Measurements from ENCODE around the gene UBN1. TPM values are rescaled to one million over a fixed set of nuclear protein-coding genes. Genes with fewer than 3 reads are reported as not detected.

The UBN1 gene
- total and polyA plus RNA-seq, 2 donors (not counting 3 experiments of a cell fraction or from before 2014, with no cell fraction given) = 26.0 to 44.8 TPM

DNA sequence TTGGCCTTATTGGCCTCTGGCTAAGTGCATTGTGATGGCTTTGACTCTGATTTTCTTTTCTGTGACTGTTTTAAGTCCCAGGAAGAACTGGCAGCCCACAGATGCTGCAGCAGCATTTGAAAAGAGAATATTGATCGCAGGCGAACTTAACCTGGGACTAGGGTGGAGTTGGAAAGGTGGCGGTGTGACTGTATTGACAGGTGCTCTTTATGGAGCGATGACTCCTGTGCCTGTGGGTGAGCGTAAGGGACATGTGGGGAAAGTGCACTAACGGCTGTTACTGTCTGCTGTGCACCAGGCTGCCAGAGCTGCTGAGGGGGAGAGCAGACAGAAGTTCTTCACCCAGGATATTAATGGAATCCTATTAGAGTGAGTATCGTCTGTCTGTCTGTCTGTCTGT lies 21.3 kb downstream of the UBN1 start:
- DNase-seq (ENCODE audit: low read depth, low spot score) (no peak), FAIRE-seq (no peak)
- POLR2A ChIA-PET = no interaction called here
- Histone ChIP-seq H3K27me3 (ENCODE audit: control insufficient read depth in 2 of 2, insufficient read depth in 2 of 2, low read length in 2 of 2) (no peaks in the 10 kb centered on the region), H3K9ac (replicated peaks; ENCODE audit: extremely low read depth, insufficient read depth, low read length) (no peak overlapping the region), H3K79me2 (ENCODE audit: control insufficient read depth, insufficient read depth, low read length) (peaks cover 57% of the 10 kb centered on the region), H2AFZ (ENCODE audit: low read depth, low read length) (no peak overlapping the region), H3K4me1 (ENCODE audit: control insufficient read depth, extremely low read depth, insufficient read depth, low read length) (no peaks in the 10 kb centered on the region), H4K20me1 (replicated peaks; ENCODE audit: control insufficient read depth, extremely low read depth, insufficient read depth, low read length) (no peaks in the 10 kb centered on the region), H3K36me3 (ENCODE audit: control insufficient read depth in 2 of 2, extremely low read depth in 1 of 2, insufficient read depth in 2 of 2, low read length in 2 of 2) (peaks cover 12 to 30% of the 10 kb centered on the region in 2 experiments), H3K27ac (ENCODE audit: insufficient read depth, low read depth, low read length) (no peak overlapping the region), H3K4me2 (ENCODE audit: insufficient read depth, low read length) (no peak overlapping the region), H3K4me3 (replicated peaks in 1 of 3; ENCODE audit: insufficient read depth in 1 of 3, low read depth in 1 of 3, low read length in 3 of 3) (no peak overlapping the region), H3K9me1 (replicated peaks; ENCODE audit: control insufficient read depth, extremely low read depth, insufficient read depth, low read length) (no peaks in the 10 kb centered on the region), H3K9me3 (replicated peaks; ENCODE audit: control insufficient read depth, insufficient read depth, low read length) (no peaks in the 10 kb centered on the region)
- TF ChIP-seq POLR2A (IDR thresholded peaks at IDR 0.05; ENCODE audit: low read depth, low read length) = no peak
- TF ChIP-seq EZH2 (IDR thresholded peaks at IDR 0.05; ENCODE audit: borderline replicate concordance, low read depth, low read length, severe bottlenecking) = no peak
- no peak for TF ChIP-seq MYC (IDR thresholded peaks at IDR 0.05; ENCODE audit: low read depth, low read length)
- intact Hi-C loops (cut with micrococcal nuclease) (no loop called here), dilution Hi-C loops (cut with MboI; ENCODE audit: extremely low pct_ligation_motif_present, low sequenced_read_pairs) (no loop called here)
- no TSS peak for BruUV-seq (replicated peaks)
- CTCF ChIA-PET = interaction anchor here (0.6 kb wide), 1 partner anchor 38 kb away, joined by 3 read pairs; no protein-coding TSS in a partner anchor

DNA sequence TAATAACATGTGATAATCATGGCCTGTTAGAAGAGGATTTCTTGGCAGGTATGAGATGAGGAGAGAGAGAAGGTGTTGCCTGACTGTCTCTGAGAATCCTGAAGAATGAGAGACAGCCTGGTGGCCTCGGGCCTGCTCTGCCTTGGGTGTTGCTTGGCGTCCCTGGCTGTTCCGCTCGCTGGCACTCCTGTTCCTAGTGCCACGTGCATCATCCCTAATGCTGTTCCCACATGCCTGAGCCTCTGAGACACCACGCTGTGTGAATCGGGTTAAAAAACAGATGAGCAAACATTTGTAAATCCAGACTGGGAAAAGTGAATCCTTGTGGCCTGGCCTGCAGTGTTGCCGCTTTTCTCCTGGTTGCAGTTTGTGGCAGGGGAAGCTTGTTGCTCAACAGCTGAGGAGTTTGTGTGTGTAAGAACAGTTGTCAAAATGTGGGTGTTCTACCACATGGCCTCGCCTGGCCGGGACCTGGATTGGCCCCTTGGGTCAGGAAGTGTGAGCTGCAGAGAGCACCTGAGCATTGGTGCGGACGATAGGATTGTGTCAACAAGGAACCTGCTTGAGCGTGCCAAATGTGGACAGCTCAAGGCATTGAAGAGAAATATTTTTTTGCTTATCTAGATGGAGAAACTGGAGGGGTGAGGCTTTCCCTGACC lies 22.0 kb downstream of the UBN1 start:
- dilution Hi-C loops (cut with MboI; ENCODE audit: extremely low pct_ligation_motif_present, low sequenced_read_pairs) (no loop called here), intact Hi-C loops (cut with micrococcal nuclease) (no loop called here)
- no peak overlapping the region for H3K4me3 ChIP-seq (replicated peaks in 1 of 3; ENCODE audit: insufficient read depth in 1 of 3, low read depth in 1 of 3, low read length in 3 of 3)
- no peaks in the 10 kb centered on the region for H3K9me1 ChIP-seq (replicated peaks; ENCODE audit: control insufficient read depth, extremely low read depth, insufficient read depth, low read length)
- H3K79me2 ChIP-seq (ENCODE audit: control insufficient read depth, insufficient read depth, low read length) = peaks cover 49% of the 10 kb centered on the region
- FAIRE-seq (no peak), DNase-seq (ENCODE audit: low read depth, low spot score) (no peak)
- H2AFZ ChIP-seq (ENCODE audit: low read depth, low read length) = no peak overlapping the region
- H3K4me1 ChIP-seq (ENCODE audit: control insufficient read depth, extremely low read depth, insufficient read depth, low read length) = no peaks in the 10 kb centered on the region
- H3K9me3 ChIP-seq (replicated peaks; ENCODE audit: control insufficient read depth, insufficient read depth, low read length) = no peaks in the 10 kb centered on the region
- TF ChIP-seq MYC (IDR thresholded peaks at IDR 0.05; ENCODE audit: low read depth, low read length) (no peak), JUN (IDR thresholded peaks at IDR 0.05; ENCODE audit: borderline replicate concordance, insufficient read depth, insufficient read length, low read depth) (no peak), EZH2 (IDR thresholded peaks at IDR 0.05; ENCODE audit: borderline replicate concordance, low read depth, low read length, severe bottlenecking) (no peak), POLR2A (IDR thresholded peaks at IDR 0.05; ENCODE audit: low read depth, low read length) (no peak), FOS (IDR thresholded peaks at IDR 0.05; ENCODE audit: borderline replicate concordance, insufficient read depth, low read length) (no peak), GATA2 (IDR thresholded peaks at IDR 0.05; ENCODE audit: insufficient read depth, insufficient read length, low read depth, low read length) (no peak), POLR2AphosphoS5 (IDR thresholded peaks at IDR 0.05; ENCODE audit: insufficient read depth, low read depth, low read length) (no peak)
- TF ChIP-seq, protein P1, sequence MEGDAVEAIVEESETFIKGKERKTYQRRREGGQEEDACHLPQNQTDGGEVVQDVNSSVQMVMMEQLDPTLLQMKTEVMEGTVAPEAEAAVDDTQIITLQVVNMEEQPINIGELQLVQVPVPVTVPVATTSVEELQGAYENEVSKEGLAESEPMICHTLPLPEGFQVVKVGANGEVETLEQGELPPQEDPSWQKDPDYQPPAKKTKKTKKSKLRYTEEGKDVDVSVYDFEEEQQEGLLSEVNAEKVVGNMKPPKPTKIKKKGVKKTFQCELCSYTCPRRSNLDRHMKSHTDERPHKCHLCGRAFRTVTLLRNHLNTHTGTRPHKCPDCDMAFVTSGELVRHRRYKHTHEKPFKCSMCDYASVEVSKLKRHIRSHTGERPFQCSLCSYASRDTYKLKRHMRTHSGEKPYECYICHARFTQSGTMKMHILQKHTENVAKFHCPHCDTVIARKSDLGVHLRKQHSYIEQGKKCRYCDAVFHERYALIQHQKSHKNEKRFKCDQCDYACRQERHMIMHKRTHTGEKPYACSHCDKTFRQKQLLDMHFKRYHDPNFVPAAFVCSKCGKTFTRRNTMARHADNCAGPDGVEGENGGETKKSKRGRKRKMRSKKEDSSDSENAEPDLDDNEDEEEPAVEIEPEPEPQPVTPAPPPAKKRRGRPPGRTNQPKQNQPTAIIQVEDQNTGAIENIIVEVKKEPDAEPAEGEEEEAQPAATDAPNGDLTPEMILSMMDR (IDR thresholded peaks at IDR 0.05; ENCODE audit: extremely low read depth in 1 of 2, insufficient read depth in 1 of 2, low read depth in 1 of 2, low read length in 2 of 2) = no peak
- TF ChIP-seq, protein P2, sequence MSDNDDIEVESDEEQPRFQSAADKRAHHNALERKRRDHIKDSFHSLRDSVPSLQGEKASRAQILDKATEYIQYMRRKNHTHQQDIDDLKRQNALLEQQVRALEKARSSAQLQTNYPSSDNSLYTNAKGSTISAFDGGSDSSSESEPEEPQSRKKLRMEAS (IDR thresholded peaks at IDR 0.05; ENCODE audit: insufficient read depth, insufficient read length) = no peak
- no peaks in the 10 kb centered on the region for H4K20me1 ChIP-seq (replicated peaks; ENCODE audit: control insufficient read depth, extremely low read depth, insufficient read depth, low read length)
- no peaks in the 10 kb centered on the region for H3K27me3 ChIP-seq (ENCODE audit: control insufficient read depth in 2 of 2, insufficient read depth in 2 of 2, low read length in 2 of 2)
- H3K36me3 ChIP-seq (ENCODE audit: control insufficient read depth in 2 of 2, extremely low read depth in 1 of 2, insufficient read depth in 2 of 2, low read length in 2 of 2) = peaks cover 15 to 33% of the 10 kb centered on the region in 2 experiments
- no peak overlapping the region for H3K9ac ChIP-seq (replicated peaks; ENCODE audit: extremely low read depth, insufficient read depth, low read length)
- POLR2A ChIA-PET = no interaction called here
- no peak overlapping the region for H3K27ac ChIP-seq (ENCODE audit: insufficient read depth, low read depth, low read length)
- CTCF ChIA-PET = no interaction called here
- BruUV-seq (replicated peaks) = no TSS peak
- no peak overlapping the region for H3K4me2 ChIP-seq (ENCODE audit: insufficient read depth, low read length)

Measured in endothelial cell of umbilical vein (primary cell).